SJSA1 (cell line): ENCODE results near the gene REG1A. TPM values are rescaled to one million over a fixed set of nuclear protein-coding genes. Genes with fewer than 3 reads are reported as not detected.

ENCODE experiments used
- DNase-seq, 2 experiments: peaks; one replicate each; pipeline ENCODE4 v3.0.0-alpha.2; 2015 to 2020; ENCODE audit warnings: low spot score in 2 of 2, low read depth in 1 of 2
- H3K27ac ChIP-seq: fragments of 250-450 bp; sonication (Bioruptor Pico); 2 replicates; pipeline ENCODE4 v1.5.1; 2020; ENCODE audit warnings: mild to moderate bottlenecking, moderate library complexity
- H3K27me3 ChIP-seq: fragments of 250-450 bp; sonication (Bioruptor Pico); replicated peaks from 2 replicates; pipeline ENCODE4 v1.5.1; 2020; ENCODE audit warnings: mild to moderate bottlenecking, moderate library complexity
- H3K36me3 ChIP-seq: fragments of 250-450 bp; sonication (Bioruptor Pico); 2 replicates; pipeline ENCODE4 v1.5.1; 2020; ENCODE audit warnings: mild to moderate bottlenecking
- H3K4me1 ChIP-seq: fragments of 250-450 bp; sonication (Bioruptor Pico); replicated peaks from 2 replicates; pipeline ENCODE4 v1.6.1; 2021; ENCODE audit warnings: mild to moderate bottlenecking
- H3K4me3 ChIP-seq: fragments of 250-450 bp; sonication (Bioruptor Pico); 2 replicates; pipeline ENCODE4 v1.5.1; 2020; ENCODE audit warnings: mild to moderate bottlenecking
- H3K9me3 ChIP-seq: fragments of 250-450 bp; sonication (Bioruptor Pico); replicated peaks from 2 replicates; pipeline ENCODE4 v1.5.1; 2020; ENCODE audit warnings: mild to moderate bottlenecking
- total RNA-seq: library from RNA; depleted of rRNA; stranded (reverse); fragments of >200 nt; shearing (Covaris generic); gene quantifications from 2 replicates; pipeline ENCODE4 v1.2.3, GENCODE V29; 2014; rRNA removed

REG1A gene
- total RNA-seq: not detected in 2 replicates

- Histone ChIP-seq H3K27me3 (no peaks in the 10 kb centered on the region), H3K36me3 (no peaks in the 10 kb centered on the region), H3K9me3 (no peaks in the 10 kb centered on the region), H3K4me1 (no peaks in the 10 kb centered on the region), H3K27ac (no peak within 1 kb of the TSS), H3K4me3 (no peak within 1 kb of the TSS)
- DNase-seq: no peak
These were observed at the start of gene REG1A for GRCh38 chr2:79120194-79120713. REG1A (plus strand) TSS chr2:79120488; CDS start chr2:79120862, 374 bp downstream.

GRCh38 chr2:79071078-79071477, 49.2 kb upstream of the REG1A start:
- H3K27me3 ChIP-seq: no peaks in the 10 kb centered on the region
- no peak overlapping the region for H3K27ac ChIP-seq
- H3K36me3 ChIP-seq: no peaks in the 10 kb centered on the region
- H3K4me3 ChIP-seq: no peak overlapping the region
- no peak for DNase-seq
- no peaks in the 10 kb centered on the region for H3K9me3 ChIP-seq
- no peaks in the 10 kb centered on the region for H3K4me1 ChIP-seq

- Histone ChIP-seq H3K36me3 (no peaks in the 10 kb centered on the region), H3K4me3 (no peak overlapping the region), H3K27ac (no peak overlapping the region), H3K9me3 (no peaks in the 10 kb centered on the region), H3K27me3 (no peaks in the 10 kb centered on the region), H3K4me1 (no peaks in the 10 kb centered on the region)
- DNase-seq: no peak
These were observed 37.3 kb upstream of the REG1A start for GRCh38 chr2:79082987-79083386.

GRCh38 chr2:79083597-79084251, 36.6 kb upstream of the REG1A start:
- Histone ChIP-seq H3K27ac (no peak overlapping the region), H3K36me3 (no peaks in the 10 kb centered on the region), H3K9me3 (no peaks in the 10 kb centered on the region), H3K4me3 (no peak overlapping the region), H3K4me1 (no peaks in the 10 kb centered on the region), H3K27me3 (no peaks in the 10 kb centered on the region)
- no peak for DNase-seq

GRCh38 chr2:79084495-79085135, 35.7 kb upstream of the REG1A start:
- H3K36me3 ChIP-seq: no peaks in the 10 kb centered on the region
- H3K4me1 ChIP-seq: no peaks in the 10 kb centered on the region
- no peaks in the 10 kb centered on the region for H3K9me3 ChIP-seq
- no peaks in the 10 kb centered on the region for H3K27me3 ChIP-seq
- H3K27ac ChIP-seq: no peak overlapping the region
- H3K4me3 ChIP-seq: no peak overlapping the region
- no peak for DNase-seq

GRCh38 chr2:79085382-79085781, 34.9 kb upstream of the REG1A start:
- H3K27ac ChIP-seq: no peak overlapping the region
- no peak for DNase-seq

GRCh38 chr2:79086255-79086654, 34.0 kb upstream of the REG1A start:
- Histone ChIP-seq H3K27me3 (no peaks in the 10 kb centered on the region), H3K4me1 (no peaks in the 10 kb centered on the region), H3K4me3 (no peak overlapping the region), H3K9me3 (no peaks in the 10 kb centered on the region), H3K27ac (no peak overlapping the region), H3K36me3 (no peaks in the 10 kb centered on the region)
- DNase-seq: no peak

More at GRCh38 chr2:79085382-79085781, 34.9 kb upstream of the REG1A start:
- Histone ChIP-seq H3K36me3 (no peaks in the 10 kb centered on the region), H3K4me3 (no peak overlapping the region), H3K4me1 (no peaks in the 10 kb centered on the region), H3K27me3 (no peaks in the 10 kb centered on the region), H3K9me3 (no peaks in the 10 kb centered on the region)

GRCh38 chr2:79087785-79088364, 32.4 kb upstream of the REG1A start, which contains the start of gene REG1B:
REG1B (minus strand) TSS chr2:79087993; CDS start chr2:79087612, 381 bp downstream.
- Histone ChIP-seq H3K4me3 (no peak within 1 kb of the TSS), H3K4me1 (no peaks in the 10 kb centered on the region), H3K9me3 (no peaks in the 10 kb centered on the region), H3K36me3 (no peaks in the 10 kb centered on the region), H3K27me3 (no peaks in the 10 kb centered on the region), H3K27ac (no peak within 1 kb of the TSS)
- no peak for DNase-seq

GRCh38 chr2:79090693-79091092, 29.6 kb upstream of the REG1A start:
- no peaks in the 10 kb centered on the region for H3K27me3 ChIP-seq
- no peaks in the 10 kb centered on the region for H3K9me3 ChIP-seq
- no peaks in the 10 kb centered on the region for H3K4me1 ChIP-seq
- no peak overlapping the region for H3K4me3 ChIP-seq
- no peak overlapping the region for H3K27ac ChIP-seq
- H3K36me3 ChIP-seq: no peaks in the 10 kb centered on the region
- DNase-seq: no peak

GRCh38 chr2:79097843-79098242, 22.4 kb upstream of the REG1A start:
- Histone ChIP-seq H3K9me3 (no peaks in the 10 kb centered on the region), H3K27me3 (no peaks in the 10 kb centered on the region), H3K4me1 (no peaks in the 10 kb centered on the region), H3K27ac (no peak overlapping the region), H3K4me3 (no peak overlapping the region), H3K36me3 (no peaks in the 10 kb centered on the region)
- DNase-seq: no peak

GRCh38 chr2:79099140-79099686, 21.1 kb upstream of the REG1A start:
- H3K4me3 ChIP-seq: no peak overlapping the region
- H3K27me3 ChIP-seq: no peaks in the 10 kb centered on the region
- H3K36me3 ChIP-seq: no peaks in the 10 kb centered on the region
- no peaks in the 10 kb centered on the region for H3K4me1 ChIP-seq
- DNase-seq: no peak
- no peak overlapping the region for H3K27ac ChIP-seq
- no peaks in the 10 kb centered on the region for H3K9me3 ChIP-seq

GRCh38 chr2:79100285-79100684, 20.0 kb upstream of the REG1A start:
- no peak for DNase-seq
- H3K4me1 ChIP-seq: no peaks in the 10 kb centered on the region
- no peaks in the 10 kb centered on the region for H3K27me3 ChIP-seq
- no peak overlapping the region for H3K4me3 ChIP-seq
- no peaks in the 10 kb centered on the region for H3K36me3 ChIP-seq
- H3K27ac ChIP-seq: no peak overlapping the region
- H3K9me3 ChIP-seq: no peaks in the 10 kb centered on the region

- Histone ChIP-seq H3K27ac (no peak overlapping the region), H3K9me3 (no peaks in the 10 kb centered on the region), H3K36me3 (no peaks in the 10 kb centered on the region), H3K4me1 (no peaks in the 10 kb centered on the region), H3K4me3 (no peak overlapping the region), H3K27me3 (no peaks in the 10 kb centered on the region)
- DNase-seq: no peak
These were observed 19.3 kb upstream of the REG1A start for GRCh38 chr2:79101024-79101423.

- no peaks in the 10 kb centered on the region for H3K36me3 ChIP-seq
- H3K27me3 ChIP-seq: no peaks in the 10 kb centered on the region
- no peak overlapping the region for H3K4me3 ChIP-seq
- no peak for DNase-seq
- no peaks in the 10 kb centered on the region for H3K4me1 ChIP-seq
- no peaks in the 10 kb centered on the region for H3K9me3 ChIP-seq
- H3K27ac ChIP-seq: no peak overlapping the region
These were observed 17.1 kb upstream of the REG1A start for GRCh38 chr2:79103214-79103613.
